ENCODE measurements around the gene MPRIP.

DNA sequence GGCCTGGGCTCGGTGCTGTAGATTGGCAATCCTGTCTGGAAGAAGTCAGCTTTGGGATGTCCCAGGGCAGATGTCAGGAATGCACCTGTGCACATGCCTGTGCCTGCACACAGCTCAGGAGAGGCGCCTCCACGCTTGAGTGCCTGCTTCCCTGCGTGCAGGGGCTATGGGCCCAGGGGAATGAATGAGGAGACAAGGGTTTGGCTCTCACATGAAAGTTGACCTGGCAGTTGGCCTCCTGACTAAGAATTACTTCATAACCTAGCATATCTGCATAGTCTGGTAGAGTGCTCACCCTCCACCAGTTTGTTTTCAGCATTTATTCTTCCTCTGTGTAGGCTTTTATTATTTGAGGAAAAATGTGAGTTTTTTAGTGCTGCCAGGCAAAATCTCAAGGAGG is 113.8 kb downstream of the MPRIP start:
- TF ChIP-seq EP300 (IDR thresholded peaks at IDR 0.05) (no peak), POLR2A (IDR thresholded peaks at IDR 0.05) (no peak)
